ENCODE results near the gene RAD17.

The RAD17 gene

GRCh38 chr5:69404659-69405330 is 35.2 kb downstream of the RAD17 start:
- no peak for TF ChIP-seq ZFX (IDR thresholded peaks at IDR 0.05; ENCODE audit: borderline replicate concordance)
- no peak for TF ChIP-seq CTCF (IDR thresholded peaks at IDR 0.05)
- no peak overlapping the region for H3K27ac ChIP-seq

DNA sequence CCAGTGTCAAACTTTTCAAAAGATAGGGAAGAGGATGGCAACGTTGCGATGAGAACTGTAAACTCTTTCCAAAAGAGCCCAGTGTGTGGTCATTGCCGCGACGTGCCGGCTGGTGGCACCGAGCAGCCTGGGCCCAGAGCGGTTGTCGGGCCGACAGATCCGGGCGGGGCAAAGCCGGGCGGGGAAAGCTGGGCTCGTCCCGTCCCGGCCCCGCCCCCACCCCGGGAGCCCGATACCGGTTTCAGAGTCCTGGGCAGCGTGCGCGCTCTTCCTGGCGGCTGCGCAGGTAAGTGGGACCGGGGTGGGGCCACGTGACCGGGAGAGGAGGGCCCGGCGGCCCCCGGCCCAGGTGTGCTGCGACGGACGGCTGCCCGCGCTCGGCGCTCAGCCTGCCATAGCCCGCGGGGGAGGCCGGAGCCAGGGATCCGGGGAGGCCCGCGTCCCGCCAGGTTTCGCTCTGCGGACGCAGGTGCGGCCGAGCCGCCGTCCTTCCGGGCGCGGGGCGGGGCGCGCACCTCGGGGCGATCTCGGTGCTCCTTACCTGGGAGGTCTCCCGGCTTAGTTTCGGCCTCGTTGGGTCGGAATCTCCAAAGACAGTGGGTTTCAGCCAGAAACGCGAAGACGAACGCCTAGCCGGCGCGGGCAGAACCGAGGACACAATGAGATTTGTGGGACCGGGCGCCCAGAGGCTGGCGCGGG is 45.4 kb downstream of the RAD17 start, which contains the start of gene MARVELD2:
Gene MARVELD2, plus strand, starts transcription at position 232 of the 699 bp plus-strand sequence. CDS start 4,270 bp downstream, outside the sequence.
- H3K27ac ChIP-seq, result peak within 1 kb of the TSS; percentile 98
- TF ChIP-seq CTCF (IDR thresholded peaks at IDR 0.05) (peak; percentile 77), ZFX (IDR thresholded peaks at IDR 0.05; ENCODE audit: borderline replicate concordance) (no peak)

GRCh38 chr5:69415584-69415958 is 46.0 kb downstream of the RAD17 start:
- TF ChIP-seq ZFX (IDR thresholded peaks at IDR 0.05; ENCODE audit: borderline replicate concordance) (no peak), CTCF (IDR thresholded peaks at IDR 0.05) (no peak)
- peak overlapping the region; percentile 98 for H3K27ac ChIP-seq

DNA sequence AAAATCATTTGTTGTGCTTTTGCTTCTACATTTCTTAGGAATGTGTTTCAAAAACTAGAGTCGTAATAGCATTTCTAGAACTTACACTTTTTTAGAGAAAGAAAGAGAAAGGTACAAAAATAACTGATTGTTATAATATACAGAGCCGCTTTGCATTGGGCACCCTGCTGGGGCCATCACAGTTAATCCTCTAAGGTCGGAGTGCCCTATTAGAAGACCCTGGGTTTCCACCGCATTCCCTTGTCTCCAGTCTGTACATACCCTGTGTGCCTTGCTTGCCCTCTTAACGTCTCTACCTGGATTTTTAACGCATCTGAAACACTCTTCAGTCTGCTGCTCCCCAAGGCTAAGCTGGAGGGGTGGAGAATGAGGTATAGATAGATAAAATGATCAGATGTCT is 46.6 kb downstream of the RAD17 start:
- TF ChIP-seq CTCF (IDR thresholded peaks at IDR 0.05), result no peak
- TF ChIP-seq ZFX (IDR thresholded peaks at IDR 0.05; ENCODE audit: borderline replicate concordance), result no peak
- peak overlapping the region; percentile 98 for H3K27ac ChIP-seq

- TF ChIP-seq ZFX (IDR thresholded peaks at IDR 0.05; ENCODE audit: borderline replicate concordance), result no peak
- H3K27ac ChIP-seq, result peak overlapping the region; percentile 98; the same call in 1 of the 2 replicates
Measured at GRCh38 chr5:69416699-69417098, 47.1 kb downstream of the RAD17 start.

GRCh38 chr5:69418554-69418953 is 48.9 kb downstream of the RAD17 start:
- TF ChIP-seq ZFX (IDR thresholded peaks at IDR 0.05; ENCODE audit: borderline replicate concordance) (no peak), CTCF (IDR thresholded peaks at IDR 0.05) (no peak)
- no peak overlapping the region for H3K27ac ChIP-seq

DNA sequence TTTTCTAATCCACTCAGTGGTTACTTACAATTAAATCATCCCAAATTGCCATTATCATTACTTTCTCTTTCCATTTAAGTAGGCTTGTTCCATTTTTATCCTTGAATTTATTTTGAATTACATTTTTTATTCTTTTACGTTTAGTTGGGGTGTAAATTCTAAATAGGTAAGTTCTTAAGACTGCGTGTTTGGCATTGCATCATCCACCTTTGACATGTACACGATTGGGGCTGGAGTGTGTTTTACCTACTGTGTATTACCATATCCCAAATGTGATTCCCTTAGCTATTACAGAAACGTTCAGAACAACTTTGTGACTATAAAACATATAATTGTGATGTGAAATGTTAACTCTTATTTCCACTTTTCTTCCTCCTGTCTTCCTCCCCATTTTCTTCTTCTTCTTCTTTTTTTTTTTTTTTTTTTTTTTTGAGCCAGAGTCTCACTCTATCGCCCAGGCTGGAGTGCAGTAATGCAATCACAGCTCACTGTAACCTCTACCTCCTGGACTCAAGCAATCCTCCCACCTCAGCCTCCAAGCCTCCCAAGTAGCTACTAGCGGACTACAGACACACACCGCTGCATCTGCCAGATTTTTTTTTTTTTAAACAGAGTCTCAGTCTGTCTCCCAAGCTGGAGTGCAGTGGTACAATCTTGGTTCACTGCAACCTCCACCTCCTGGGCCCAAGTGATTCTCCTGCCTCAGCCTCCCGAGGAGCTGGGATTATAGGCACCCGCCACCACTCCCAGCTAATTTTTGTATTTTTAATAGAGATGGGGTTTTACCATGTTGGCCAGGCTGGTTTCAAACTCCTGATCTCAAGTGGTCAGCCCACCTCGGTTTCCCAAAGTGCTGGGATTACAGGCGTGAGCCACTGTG is 62.0 kb downstream of the RAD17 start:
- TF ChIP-seq CTCF (IDR thresholded peaks at IDR 0.05), result no peak

More for the DNA sequence above, 62.0 kb downstream of the RAD17 start:
- H3K27ac ChIP-seq, result no peak overlapping the region

Measured in 22Rv1 (cell line).